HCT116 (cell line): ENCODE measurements around the gene AGPAT3. TPM values are rescaled to one million over a fixed set of nuclear protein-coding genes. Genes with fewer than 3 reads are reported as not detected.

Experiments used
- ATAC-seq: fragments of 200-7000 bp; cut with Tn5 transposase; 2 replicates; pipeline ENCODE4 v1.9.1; 2020; ENCODE audit warnings: mild to moderate bottlenecking, moderate library complexity
- BruUV-seq: library from RNA; stranded (reverse); fragments of 400-500 nt; replicated peaks from 2 replicates; lab custom pipeline; 2021; lab: Mats Ljungman, UMichigan
- CTCF ChIA-PET: fragments of 300-600 bp; sonication (Branson Sonifier 250); formaldehyde crosslinking; loops from one replicate; lab custom pipeline; 2021; ENCODE audit warnings: antibody characterized with exemption; lab: Charles Lee
- POLR2A ChIA-PET: fragments of 300-600, 350-600 bp; sonication (Branson Sonifier 250); formaldehyde crosslinking; loops from one replicate; lab custom pipeline; 2021; ENCODE audit warnings: antibody characterized with exemption; lab: Charles Lee
- RAD21 ChIA-PET, 2 experiments: fragments of 300-600 bp; sonication (Branson Sonifier 250); formaldehyde crosslinking; loops; one replicate each; lab custom pipeline; 2023; ENCODE audit warnings: low total read pairs in 2 of 2; ENCODE audit not compliant: uncharacterized antibody in 2 of 2, unreplicated experiment in 2 of 2, low non-redundant PET in 1 of 2; lab: Charles Lee
- DNase-seq: peaks from one replicate; pipeline ENCODE4 v3.0.0-alpha.2; 2010; ENCODE audit warnings: low read depth, low spot score
- H2AFZ ChIP-seq: fragments of 200-600 bp; shearing (Covaris generic), sonication (generic); 2 replicates; pipeline ENCODE4 v1.6.1; 2017; ENCODE audit warnings: low read depth, mixed run types, mixed read lengths, antibody characterized with exemption, low read length; ENCODE audit not compliant: poor library complexity, severe bottlenecking
- H3K27ac ChIP-seq: 2 replicates; pipeline ENCODE4 v1.5.1; 2012; ENCODE audit warnings: low read depth, low read length
- H3K27me3 ChIP-seq: fragments of 200-600 bp; sonication (generic); 2 replicates; pipeline ENCODE4 v1.6.1; 2016; ENCODE audit warnings: mixed run types, low read length, mixed read lengths; ENCODE audit not compliant: insufficient read depth
- H3K36me3 ChIP-seq, 2 experiments: fragments of 200-500 bp in 1 of 2; fragments of 200-600 bp in 1 of 2; sonication (Bioruptor generic) in 1 of 2; sonication (generic) in 1 of 2; 2 replicates each; pipeline versions ENCODE4 v1.5.1 to v1.6.1; 2014 to 2016; ENCODE audit warnings: low read length in 2 of 2, inconsistent platforms in 1 of 2, mixed read lengths in 1 of 2, mixed run types in 1 of 2; ENCODE audit not compliant: insufficient read depth in 2 of 2, control insufficient read depth in 1 of 2
- H3K4me1 ChIP-seq, 2 experiments: fragments of 200-600 bp in 1 of 2; sonication (generic) in 1 of 2; 2 replicates each; pipeline versions ENCODE4 v1.5.1 to v1.6.1; 2012 to 2017; ENCODE audit warnings: low read length in 2 of 2, inconsistent platforms in 1 of 2, mild to moderate bottlenecking in 1 of 2, mixed read lengths in 1 of 2, mixed run types in 1 of 2, moderate library complexity in 1 of 2; ENCODE audit not compliant: insufficient read depth in 2 of 2, control insufficient read depth in 1 of 2
- H3K4me2 ChIP-seq: fragments of 200-600 bp; sonication (generic); 2 replicates; pipeline ENCODE4 v1.6.1; 2017; ENCODE audit warnings: mixed run types, low read length, mixed read lengths
- H3K4me3 ChIP-seq, 2 experiments: fragments of 200-600 bp in 1 of 2; sonication (generic) in 1 of 2; replicated peaks in 1 of 2; 2 replicates each; pipeline ENCODE4 v1.5.1; 2011 to 2016; ENCODE audit warnings: low read length in 2 of 2, control low read depth in 1 of 2, low read depth in 1 of 2, mild to moderate bottlenecking in 1 of 2, mixed read lengths in 1 of 2, mixed run types in 1 of 2
- H3K79me2 ChIP-seq: fragments of 200-600 bp; sonication (generic); 2 replicates; pipeline ENCODE4 v1.6.1; 2017; ENCODE audit warnings: mild to moderate bottlenecking, mixed run types, low read length, moderate library complexity, mixed read lengths; ENCODE audit not compliant: insufficient read depth
- H3K9ac ChIP-seq: fragments of 200-600 bp; sonication (generic); 2 replicates; pipeline ENCODE4 v1.6.1; 2016; ENCODE audit warnings: low read length, mixed read lengths
- H3K9me2 ChIP-seq: fragments of 200-600 bp; sonication (generic), shearing (Covaris generic); 2 replicates; pipeline ENCODE4 v1.6.1; 2017; ENCODE audit warnings: mixed run types, mild to moderate bottlenecking, moderate library complexity; ENCODE audit not compliant: insufficient read depth
- H3K9me3 ChIP-seq, 2 experiments: fragments of 200-500 bp in 1 of 2; fragments of 200-600 bp in 1 of 2; sonication (Bioruptor generic) in 1 of 2; sonication (generic) in 1 of 2; 2 replicates each; pipeline ENCODE4 v1.6.1; 2014 to 2017; ENCODE audit warnings: low read length in 2 of 2, mixed read lengths in 2 of 2, inconsistent platforms in 1 of 2, low read depth in 1 of 2, mild to moderate bottlenecking in 1 of 2, mixed run types in 1 of 2, moderate library complexity in 1 of 2; ENCODE audit not compliant: control insufficient read depth in 1 of 2, insufficient read depth in 1 of 2
- H4K20me1 ChIP-seq: fragments of 200-600 bp; sonication (generic), shearing (Covaris generic); 2 replicates; pipeline ENCODE4 v1.6.1; 2017; ENCODE audit warnings: mixed run types, mild to moderate bottlenecking, moderate library complexity; ENCODE audit not compliant: insufficient read depth
- CEBPB ChIP-seq: IDR thresholded peaks from 2 replicates; pipeline ENCODE4 v1.6.1; 2012; ENCODE audit warnings: low read depth
- JUND ChIP-seq: IDR thresholded peaks from 2 replicates; pipeline ENCODE4 v1.6.1; 2012
- POLR2A ChIP-seq: IDR thresholded peaks from 2 replicates; pipeline ENCODE4 v1.7.0; 2011; ENCODE audit warnings: borderline replicate concordance; ENCODE audit not compliant: insufficient read depth, insufficient read length; ENCODE audit errors: extremely low read depth
- POLR2AphosphoS5 ChIP-seq: IDR thresholded peaks from 2 replicates; pipeline ENCODE4 v1.6.1; 2011; ENCODE audit warnings: mild to moderate bottlenecking, low read depth, low read length, moderate library complexity
- SIN3A ChIP-seq: IDR thresholded peaks from 2 replicates; pipeline ENCODE4 v1.6.1; 2012; ENCODE audit warnings: low read depth
- SP1 ChIP-seq: IDR thresholded peaks from 2 replicates; pipeline ENCODE4 v1.6.1; 2012; ENCODE audit warnings: low read depth
- TCF7L2 ChIP-seq: IDR thresholded peaks from 2 replicates; pipeline ENCODE4 v1.7.0; 2011; ENCODE audit warnings: borderline replicate concordance, inconsistent platforms; ENCODE audit not compliant: insufficient read depth, insufficient read length; ENCODE audit errors: extremely low read depth
- YY1 ChIP-seq: IDR thresholded peaks from 2 replicates; pipeline ENCODE4 v1.6.1; 2011; ENCODE audit warnings: low read length, low read depth, moderate library complexity, mild to moderate bottlenecking; ENCODE audit not compliant: insufficient replicate concordance; ENCODE audit errors: extremely low read depth
- ZFX ChIP-seq: fragments of 450-650 bp; IDR thresholded peaks from 2 replicates; pipeline ENCODE4 v1.6.1; 2017
- ZNF274 ChIP-seq: fragments of 200-500 bp; sonication (Bioruptor generic); IDR thresholded peaks from 2 replicates; pipeline ENCODE4 v1.6.1; 2014; ENCODE audit warnings: mild to moderate bottlenecking, low read depth, low read length, inconsistent platforms
- intact Hi-C: fragments of 100-400 bp; cut with micrococcal nuclease; formaldehyde crosslinking; loops from 2 replicates; pipeline ENCODE4 v1.10.0; 2022
- total RNA-seq: library from RNA; stranded (reverse); gene quantifications from one replicate; pipeline ENCODE4 v1.2.1, GENCODE V29; 2021; ENCODE audit not compliant: unreplicated experiment
- TF ChIP-seq, protein P1 (sequence below): IDR thresholded peaks from 2 replicates; pipeline ENCODE4 v1.6.1; 2012

AGPAT3 gene
- total RNA-seq, 1 experiment from 2014 or later: 54.1 TPM

- CTCF ChIA-PET: no interaction called here
- H3K36me3 ChIP-seq: no peaks in the 10 kb centered on the region
- H3K4me1 ChIP-seq: peaks cover 3 to 14% of the 10 kb centered on the region in 2 experiments; a peak in 3 of 4 replicates
- H3K9me2 ChIP-seq: no peaks in the 10 kb centered on the region
- H3K27ac ChIP-seq: 0 out of 2 replicates have a peak overlapping the region, but pooled peaks have one; percentile 9
- intact Hi-C loops: no loop called here
- H3K79me2 ChIP-seq: no peaks in the 10 kb centered on the region
- H2AFZ ChIP-seq: no peak overlapping the region
- TF ChIP-seq ZFX (no peak), POLR2AphosphoS5 (no peak), ZNF274 (no peak)
- BruUV-seq: no TSS peak
- no peak overlapping the region for H3K4me3 ChIP-seq
- ATAC-seq: no peak
- H3K27me3 ChIP-seq: no peaks in the 10 kb centered on the region
- peaks cover 0 to 4% of the 10 kb centered on the region in 2 experiments; a peak in 1 of 4 replicates for H3K9me3 ChIP-seq
- H3K4me2 ChIP-seq: no peak overlapping the region
- H3K9ac ChIP-seq: no peak overlapping the region
- no peak for DNase-seq
- RAD21 ChIA-PET: no interaction called here
- POLR2A ChIA-PET: no interaction called here
- no peaks in the 10 kb centered on the region for H4K20me1 ChIP-seq
Observed at GRCh38 chr21:43958364-43959158, 93.5 kb downstream of the AGPAT3 start.

DNA sequence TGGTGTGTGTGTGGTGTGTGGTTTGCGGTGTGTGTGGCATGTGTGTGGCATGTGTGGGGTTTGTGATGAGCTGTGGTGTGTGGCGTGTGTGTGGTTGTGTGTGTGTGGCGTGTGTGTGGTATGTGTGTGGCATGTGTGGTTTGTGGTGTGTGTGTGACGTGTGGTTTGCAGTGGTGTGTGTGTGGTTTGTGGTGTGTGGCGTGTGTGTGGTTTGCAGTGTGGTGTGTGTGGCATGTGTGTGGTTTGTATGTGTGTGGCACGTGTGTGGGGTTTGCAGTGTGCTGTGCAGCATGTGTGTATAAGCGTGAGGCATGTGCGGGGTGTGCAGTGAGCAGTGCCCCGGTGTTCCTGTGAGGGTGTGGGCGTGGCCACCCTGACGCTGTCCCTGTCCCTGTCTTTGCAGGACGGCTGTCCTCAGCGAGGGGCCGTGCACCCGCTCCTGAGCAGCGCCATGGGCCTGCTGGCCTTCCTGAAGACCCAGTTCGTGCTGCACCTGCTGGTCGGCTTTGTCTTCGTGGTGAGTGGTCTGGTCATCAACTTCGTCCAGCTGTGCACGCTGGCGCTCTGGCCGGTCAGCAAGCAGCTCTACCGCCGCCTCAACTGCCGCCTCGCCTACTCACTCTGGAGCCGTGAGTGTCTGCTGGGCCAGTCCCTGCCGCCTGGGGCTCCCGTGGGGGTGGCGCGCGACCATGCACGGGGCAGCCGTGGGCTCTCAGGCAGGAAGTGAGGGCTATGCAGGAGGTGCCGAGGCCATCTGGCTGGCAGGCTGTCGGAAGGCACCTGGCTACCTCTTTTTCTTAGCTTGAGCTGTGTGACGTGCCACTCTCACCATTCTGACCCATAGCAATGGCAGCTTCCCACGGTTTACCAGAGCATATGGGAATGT, 94.5 kb downstream of the AGPAT3 start:
- intact Hi-C loops: no loop called here
- no peak for DNase-seq
- BruUV-seq: no TSS peak

More for the DNA sequence above, 94.5 kb downstream of the AGPAT3 start:
- peaks cover 0 to 4% of the 10 kb centered on the region in 2 experiments; a peak in 1 of 4 replicates for H3K9me3 ChIP-seq
- RAD21 ChIA-PET: no interaction called here
- no peak overlapping the region for H2AFZ ChIP-seq
- peaks cover 3 to 14% of the 10 kb centered on the region in 2 experiments; a peak in 3 of 4 replicates for H3K4me1 ChIP-seq
- H3K4me2 ChIP-seq: no peak overlapping the region
- no peak overlapping the region for H3K27ac ChIP-seq
- ATAC-seq: no peak
- POLR2A ChIA-PET: no interaction called here
- no peaks in the 10 kb centered on the region for H3K36me3 ChIP-seq
- CTCF ChIA-PET: no interaction called here
- TF ChIP-seq ZNF274 (no peak), YY1 (no peak), SP1 (no peak), CEBPB (no peak), JUND (no peak), SIN3A (no peak), POLR2A (no peak), TCF7L2 (no peak)
- TF ChIP-seq, protein P1, sequence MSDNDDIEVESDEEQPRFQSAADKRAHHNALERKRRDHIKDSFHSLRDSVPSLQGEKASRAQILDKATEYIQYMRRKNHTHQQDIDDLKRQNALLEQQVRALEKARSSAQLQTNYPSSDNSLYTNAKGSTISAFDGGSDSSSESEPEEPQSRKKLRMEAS: no peak
- H4K20me1 ChIP-seq: no peaks in the 10 kb centered on the region
- H3K79me2 ChIP-seq: no peaks in the 10 kb centered on the region
- H3K27me3 ChIP-seq: no peaks in the 10 kb centered on the region
- H3K4me3 ChIP-seq: no peak overlapping the region
- H3K9me2 ChIP-seq: no peaks in the 10 kb centered on the region
- H3K9ac ChIP-seq: no peak overlapping the region
